GM19193 (cell line): Measurements from ENCODE around the gene PIP5K1A.

Source experiments
- POLR2A ChIP-seq: IDR thresholded peaks from 4 replicates; pipeline ENCODE4 v1.6.1; 2011; ENCODE audit not compliant: insufficient read depth, insufficient read length; ENCODE audit errors: extremely low read depth

The PIP5K1A gene, protein sequence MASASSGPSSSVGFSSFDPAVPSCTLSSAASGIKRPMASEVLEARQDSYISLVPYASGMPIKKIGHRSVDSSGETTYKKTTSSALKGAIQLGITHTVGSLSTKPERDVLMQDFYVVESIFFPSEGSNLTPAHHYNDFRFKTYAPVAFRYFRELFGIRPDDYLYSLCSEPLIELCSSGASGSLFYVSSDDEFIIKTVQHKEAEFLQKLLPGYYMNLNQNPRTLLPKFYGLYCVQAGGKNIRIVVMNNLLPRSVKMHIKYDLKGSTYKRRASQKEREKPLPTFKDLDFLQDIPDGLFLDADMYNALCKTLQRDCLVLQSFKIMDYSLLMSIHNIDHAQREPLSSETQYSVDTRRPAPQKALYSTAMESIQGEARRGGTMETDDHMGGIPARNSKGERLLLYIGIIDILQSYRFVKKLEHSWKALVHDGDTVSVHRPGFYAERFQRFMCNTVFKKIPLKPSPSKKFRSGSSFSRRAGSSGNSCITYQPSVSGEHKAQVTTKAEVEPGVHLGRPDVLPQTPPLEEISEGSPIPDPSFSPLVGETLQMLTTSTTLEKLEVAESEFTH

DNA sequence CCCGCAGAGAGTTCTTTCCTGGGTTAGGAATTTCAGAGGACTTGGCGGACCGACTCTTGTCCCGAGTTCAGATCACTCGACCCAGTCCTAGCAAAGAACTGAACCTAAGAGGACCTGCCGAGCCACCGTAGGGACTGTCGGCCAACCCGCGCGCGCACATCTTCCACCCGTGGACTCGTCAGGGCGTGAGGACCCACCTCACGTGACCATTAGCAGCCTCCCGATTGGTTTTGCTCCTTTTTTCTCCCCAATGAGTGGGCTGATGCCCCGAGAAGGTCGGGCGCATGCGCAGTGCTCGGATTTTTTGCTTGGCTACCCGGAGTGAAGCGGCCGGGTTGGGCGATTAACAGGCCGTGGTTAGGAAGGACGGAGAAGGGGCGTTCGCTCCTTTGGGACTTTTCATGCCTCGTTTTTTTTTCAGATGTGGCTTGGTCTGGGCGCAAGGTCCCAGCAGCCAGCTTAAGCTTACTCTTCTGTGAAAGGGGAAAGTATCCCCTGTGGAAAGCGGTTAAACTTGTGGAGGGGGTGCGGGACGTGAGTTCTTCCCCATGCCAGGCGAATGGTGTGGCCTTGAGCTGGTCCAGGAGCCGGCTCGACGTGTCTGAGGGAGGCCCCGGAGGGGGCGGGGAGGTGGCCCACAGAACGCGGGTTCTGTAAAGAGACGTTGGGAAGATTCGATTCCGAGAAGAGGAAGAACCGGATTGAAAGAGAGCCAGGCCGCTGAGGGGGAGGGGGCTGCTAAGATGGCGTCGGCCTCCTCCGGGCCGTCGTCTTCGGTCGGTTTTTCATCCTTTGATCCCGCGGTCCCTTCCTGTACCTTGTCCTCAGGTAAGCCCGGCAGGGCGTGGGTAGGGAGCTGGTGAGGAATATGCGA is at the start of gene PIP5K1A:
Gene PIP5K1A, plus strand, starts transcription at position 299 of the 874 bp plus-strand sequence. Its CDS starts 445 bp downstream, at position 744.
- peak; percentile 81 for TF ChIP-seq POLR2A

DNA sequence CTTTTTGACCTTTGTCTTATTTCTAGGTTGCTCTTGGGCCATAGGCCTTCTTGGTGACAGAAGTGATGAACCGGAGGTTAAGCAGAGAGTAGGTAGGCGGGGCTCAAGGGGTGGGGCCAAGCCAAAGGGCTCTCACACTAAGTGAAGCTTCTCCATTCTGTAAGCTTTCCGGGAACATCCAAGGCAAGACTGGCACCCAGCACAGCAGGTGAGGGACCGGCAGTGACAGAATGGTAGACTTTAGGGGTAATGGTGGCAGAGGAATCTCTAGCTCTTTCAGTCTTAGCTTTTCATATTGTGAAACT is 41.9 kb upstream of the PIP5K1A start, which contains the start of gene TNFAIP8L2:
Gene TNFAIP8L2, plus strand, starts transcription at position 135 of the 305 bp plus-strand sequence. CDS start 2,049 bp downstream, outside the sequence.
- peak; percentile 54 for TF ChIP-seq POLR2A

DNA sequence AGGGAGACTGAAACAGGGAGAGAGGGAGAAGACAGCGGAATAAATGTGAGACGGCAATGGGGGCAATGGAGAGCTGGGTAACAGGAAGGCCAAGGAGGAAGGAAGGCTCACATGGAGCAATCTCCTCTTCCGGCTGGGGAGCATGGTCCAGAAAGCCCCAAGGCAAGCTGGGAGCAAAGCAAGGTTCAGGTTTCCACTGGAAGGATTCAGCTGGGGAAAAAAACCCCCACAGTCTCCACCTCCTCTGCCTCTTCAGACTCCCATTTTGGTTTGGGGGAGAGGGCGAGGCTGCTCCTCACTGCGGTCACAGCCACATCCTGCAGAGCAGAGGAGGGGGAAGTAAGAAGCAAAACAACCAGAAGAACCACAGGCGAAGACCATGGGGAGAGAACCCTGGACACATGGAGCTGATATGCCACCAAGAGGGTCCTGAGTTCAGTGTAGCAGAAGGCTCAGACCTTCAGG is 41.3 kb upstream of the PIP5K1A start:
- TF ChIP-seq POLR2A = no peak

DNA sequence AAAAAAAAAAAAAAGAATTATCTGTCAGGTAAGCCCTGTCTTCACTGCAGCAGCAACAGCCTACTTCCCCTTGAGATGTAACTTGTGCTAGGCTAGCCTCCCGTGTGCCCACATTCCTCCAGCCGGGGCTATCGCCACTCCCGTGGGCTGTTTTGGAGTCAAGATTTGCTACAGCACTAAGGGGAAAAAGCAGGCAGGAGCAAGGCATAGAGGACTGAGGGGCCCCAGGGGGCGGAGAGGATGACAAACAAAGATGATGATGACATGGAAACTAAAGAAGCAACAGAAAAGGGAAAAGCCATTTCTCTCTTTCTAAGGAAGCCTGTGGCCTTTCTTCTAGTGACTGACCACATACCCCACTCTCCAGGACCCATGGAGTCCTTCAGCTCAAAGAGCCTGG is 40.0 kb upstream of the PIP5K1A start:
- no peak for TF ChIP-seq POLR2A

DNA sequence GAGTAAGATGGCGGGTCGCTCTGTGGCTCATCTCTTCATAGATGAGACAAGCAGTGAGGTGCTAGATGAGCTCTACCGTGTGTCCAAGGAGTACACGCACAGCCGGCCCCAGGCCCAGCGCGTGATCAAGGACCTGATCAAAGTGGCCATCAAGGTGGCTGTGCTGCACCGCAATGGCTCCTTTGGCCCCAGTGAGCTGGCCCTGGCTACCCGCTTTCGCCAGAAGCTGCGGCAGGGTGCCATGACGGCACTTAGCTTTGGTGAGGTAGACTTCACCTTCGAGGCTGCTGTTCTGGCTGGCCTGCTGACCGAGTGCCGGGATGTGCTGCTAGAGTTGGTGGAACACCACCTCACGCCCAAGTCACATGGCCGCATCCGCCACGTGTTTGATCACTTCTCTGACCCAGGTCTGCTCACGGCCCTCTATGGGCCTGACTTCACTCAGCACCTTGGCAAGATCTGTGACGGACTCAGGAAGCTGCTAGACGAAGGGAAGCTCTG is 39.6 kb upstream of the PIP5K1A start:
- TF ChIP-seq POLR2A = no peak

DNA sequence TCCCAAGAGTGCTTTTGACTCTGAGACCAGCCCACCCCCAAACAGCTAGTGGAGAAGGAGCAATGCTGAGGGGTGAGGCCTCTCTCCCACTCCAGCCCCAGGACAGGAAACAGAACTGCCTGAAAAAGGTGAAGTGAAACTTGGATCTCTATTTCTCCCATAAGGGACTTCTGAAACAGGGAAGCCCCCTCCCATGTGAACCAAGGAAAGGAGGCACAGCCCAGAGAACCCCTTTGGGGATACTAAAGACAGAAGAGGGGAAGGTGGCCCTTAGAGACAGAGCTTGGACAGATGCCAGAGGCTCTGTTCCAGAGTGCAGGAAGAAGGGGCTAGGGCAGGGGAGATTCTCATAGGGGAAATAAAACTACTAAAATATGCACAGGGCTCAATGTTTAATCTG is 39.0 kb upstream of the PIP5K1A start:
- no peak for TF ChIP-seq POLR2A

DNA sequence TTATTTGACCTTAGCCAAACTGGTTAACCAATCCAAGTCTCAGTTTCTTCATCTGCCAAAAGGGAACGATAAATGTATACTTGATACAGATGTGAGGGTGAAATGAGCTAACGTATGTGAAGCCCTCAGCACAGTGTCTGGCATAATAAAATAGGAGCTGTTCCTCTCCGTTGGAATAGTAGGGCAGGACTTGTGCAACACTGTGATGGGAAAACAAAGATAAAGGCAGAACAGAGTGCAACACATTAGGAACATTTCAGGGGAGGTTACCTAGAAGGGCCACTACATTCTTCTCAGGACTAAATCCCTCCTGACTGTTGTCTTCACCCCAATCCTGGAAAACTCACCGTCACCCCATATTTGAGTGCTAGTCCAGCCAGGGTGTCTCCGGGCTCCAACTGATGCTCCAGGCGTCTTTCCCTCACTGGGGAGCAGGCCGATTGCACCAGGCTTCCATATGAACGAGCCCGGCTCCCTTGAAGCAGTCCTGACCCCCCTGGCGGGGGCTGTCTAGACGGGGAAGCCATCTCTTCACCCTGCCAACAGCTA is 33.5 kb upstream of the PIP5K1A start:
- no peak for TF ChIP-seq POLR2A

DNA sequence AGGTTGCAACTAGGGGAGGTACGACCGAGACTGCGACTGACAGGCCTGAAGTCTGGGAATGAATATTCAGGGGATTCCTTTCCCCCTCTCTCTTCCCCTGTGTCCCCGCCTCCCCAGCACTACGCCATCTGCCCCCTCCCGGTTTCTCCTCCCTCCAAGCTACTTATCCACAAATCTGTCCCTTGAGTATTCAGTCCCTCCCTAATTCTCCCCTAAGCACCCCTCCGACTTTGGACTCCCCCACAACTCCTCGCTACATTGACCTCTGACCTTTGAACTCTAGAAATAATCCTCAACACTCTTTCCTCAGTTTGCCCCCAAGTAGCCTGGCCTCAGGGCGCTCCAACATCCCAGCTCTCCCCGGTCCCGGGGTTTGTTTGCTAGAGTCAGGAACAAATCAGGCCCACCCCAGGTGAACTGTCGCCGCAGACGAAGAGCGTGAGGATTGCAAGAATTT is 33.0 kb upstream of the PIP5K1A start:
- TF ChIP-seq POLR2A = no peak

DNA sequence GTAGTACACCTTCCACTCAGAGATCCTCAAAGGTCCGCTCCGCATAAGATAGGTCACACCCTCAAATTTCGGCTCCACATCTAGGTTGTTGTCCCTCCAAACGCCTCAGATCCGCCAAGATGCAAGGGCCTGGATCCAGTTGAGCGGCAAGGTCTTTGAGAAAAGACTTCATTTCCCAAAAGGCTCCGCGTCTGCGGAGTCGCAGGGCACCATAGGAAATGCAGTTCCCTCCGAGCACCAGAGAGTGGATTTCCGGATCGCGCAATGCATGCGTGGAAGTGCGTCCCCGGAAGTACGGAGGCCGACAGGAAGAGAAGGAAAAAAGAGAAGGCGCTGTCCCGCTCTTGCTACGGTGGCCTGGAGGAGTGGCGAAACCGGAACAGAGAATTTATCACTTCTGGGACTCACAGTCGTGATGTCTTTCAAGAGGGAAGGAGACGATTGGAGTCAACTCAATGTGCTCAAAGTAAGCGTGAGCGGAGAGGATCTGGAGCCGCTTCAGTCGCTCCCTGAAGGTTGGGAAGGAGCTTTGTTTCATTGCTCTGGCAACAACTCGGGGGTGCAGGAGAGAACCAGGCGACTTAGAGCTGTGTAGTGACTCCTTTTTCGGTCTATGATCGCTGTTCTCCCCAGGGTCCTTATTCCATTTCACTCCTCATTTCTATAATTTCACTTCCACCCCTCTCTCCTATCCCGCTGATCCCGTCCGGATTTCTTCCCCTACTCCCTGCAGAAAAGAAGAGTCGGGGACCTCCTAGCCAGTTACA is 32.4 kb upstream of the PIP5K1A start, which contains the start of the genes LYSMD1 and SCNM1:
Gene LYSMD1, minus strand, starts transcription at position 165 of the 767 bp plus-strand sequence. CDS start 644 bp downstream, outside the sequence.
Gene SCNM1, plus strand, starts transcription at position 407 of the 767 bp plus-strand sequence. Its CDS starts 9 bp downstream, at position 416.
- TF ChIP-seq POLR2A = peak; percentile 89

DNA sequence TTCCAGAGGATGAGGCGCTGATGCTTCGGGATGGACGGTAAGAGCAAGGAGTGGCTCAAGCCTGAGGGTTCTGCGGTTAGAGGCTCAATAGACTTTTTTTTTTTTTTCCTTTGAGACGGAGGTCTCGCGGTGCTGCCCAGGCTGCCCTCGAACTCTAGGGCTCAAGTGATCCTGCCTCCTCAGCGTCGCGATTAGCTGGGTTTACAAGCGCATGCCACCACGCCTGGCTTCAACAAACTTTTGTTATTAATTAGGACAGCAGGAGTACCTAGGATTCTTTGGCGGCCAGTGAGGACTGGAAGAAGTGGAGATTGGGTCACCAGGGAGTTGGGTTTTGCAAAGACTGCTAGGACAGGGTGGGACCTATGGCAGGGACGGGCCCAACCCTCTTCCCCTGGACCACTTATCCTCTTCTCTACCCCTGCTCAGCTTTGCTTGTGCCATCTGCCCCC is 31.8 kb upstream of the PIP5K1A start:
- no peak for TF ChIP-seq POLR2A

DNA sequence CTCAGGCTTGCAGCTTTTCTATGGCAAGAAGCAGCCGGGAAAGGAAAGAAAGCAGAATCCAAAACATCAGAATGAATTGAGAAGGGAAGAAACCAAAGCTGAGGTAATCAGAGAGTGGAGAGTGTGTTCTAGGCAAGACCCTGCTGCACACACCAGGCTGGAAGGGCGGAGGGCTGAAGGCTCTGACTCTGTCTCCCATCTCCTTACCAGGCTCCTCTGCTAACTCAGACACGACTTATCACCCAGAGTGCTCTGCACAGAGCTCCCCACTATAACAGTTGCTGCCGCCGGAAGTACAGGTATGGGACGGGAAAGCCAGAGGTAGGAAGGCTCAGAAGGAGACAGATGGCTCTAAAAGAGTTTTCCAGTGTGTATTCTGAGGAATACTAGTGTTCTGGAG is 31.2 kb upstream of the PIP5K1A start:
- no peak for TF ChIP-seq POLR2A

DNA sequence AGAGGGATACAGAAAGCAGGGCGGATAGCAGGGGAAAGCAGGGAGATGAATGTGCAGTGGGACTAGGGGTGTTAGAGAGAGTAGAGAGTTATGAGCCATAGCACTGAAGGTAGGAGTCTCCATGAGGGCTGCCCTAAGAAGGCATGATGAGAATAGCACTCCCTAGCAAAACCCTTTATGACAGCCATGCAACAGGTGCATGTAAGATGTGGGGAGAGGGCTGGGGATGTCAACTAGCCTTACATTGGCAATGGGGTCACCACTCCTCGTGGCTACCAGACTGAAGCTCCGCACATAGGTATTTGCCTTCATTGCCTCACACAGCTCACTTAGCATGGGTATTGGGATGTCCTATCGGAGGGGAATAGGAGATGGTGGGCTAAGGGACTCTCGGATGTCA is 27.2 kb upstream of the PIP5K1A start:
- TF ChIP-seq POLR2A = no peak

DNA sequence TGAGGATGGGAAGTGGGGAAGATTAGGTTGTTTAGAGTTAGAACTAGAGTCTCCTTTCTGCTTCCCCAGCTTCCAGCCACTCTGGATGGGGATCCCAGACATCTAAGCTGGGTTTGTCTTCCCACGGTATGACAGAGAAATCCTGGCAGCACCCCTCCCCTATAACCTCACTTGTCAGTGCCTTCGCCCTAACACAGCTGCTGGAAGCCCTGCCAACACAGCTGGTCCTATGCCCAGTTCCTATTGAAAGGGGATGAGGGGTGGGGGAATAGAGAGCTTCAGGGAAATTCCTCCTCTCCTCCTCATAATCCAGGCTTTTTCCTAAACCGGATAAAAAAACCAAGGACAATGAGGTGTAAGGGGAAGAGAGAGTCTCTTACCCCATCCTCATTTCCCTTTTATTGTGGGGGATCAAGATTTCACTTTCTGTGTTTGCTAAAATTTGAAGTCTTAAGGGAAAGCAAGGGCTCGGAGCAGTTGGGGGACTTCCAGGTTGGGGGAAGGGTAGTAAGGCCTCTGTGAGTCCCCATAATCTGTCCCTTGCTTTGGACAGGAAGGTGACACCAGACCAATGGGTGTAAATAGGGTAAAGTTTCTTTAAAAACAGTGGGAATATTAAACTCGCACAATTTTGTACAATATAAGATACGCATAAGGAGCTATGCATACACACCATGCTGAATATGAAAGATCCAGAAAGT is 23.2 kb upstream of the PIP5K1A start:
- TF ChIP-seq POLR2A = no peak
